GM23248 (cell line): ENCODE data around the gene DOK6.

Experiments
- EZH2 ChIP-seq: fragments of 200-600 bp; sonication (generic); IDR thresholded peaks from 2 replicates; pipeline ENCODE4 v1.6.1; 2018; ENCODE audit warnings: antibody characterized with exemption, mild to moderate bottlenecking; ENCODE audit not compliant: insufficient read depth, poor library complexity, severe bottlenecking
- EZH2phosphoT487 ChIP-seq: fragments of 200-600 bp; sonication (generic); IDR thresholded peaks from 2 replicates; pipeline ENCODE4 v1.6.1; 2018; ENCODE audit warnings: antibody characterized with exemption, moderate library complexity, mild to moderate bottlenecking, low read depth; ENCODE audit not compliant: insufficient read depth

GRCh38 chr18:69371729-69372128, 29.0 kb upstream of the DOK6 start:
- TF ChIP-seq EZH2, result no peak
- TF ChIP-seq EZH2phosphoT487, result no peak
